HepG2 (cell line): ENCODE results near the gene SMAD2. TPM values are rescaled to one million over a fixed set of nuclear protein-coding genes. Genes with fewer than 3 reads are reported as not detected.

Experiments
- HNRNPL ChIP-seq: fragments of 200-400 bp; formaldehyde crosslinking; IDR thresholded peaks from 2 replicates; pipeline ENCODE4 v1.6.1; 2017; ENCODE audit warnings: mild to moderate bottlenecking, low read depth, low read length
- IRF2 ChIP-seq: IDR thresholded peaks from 2 replicates; pipeline ENCODE4 v1.6.1; 2018; ENCODE audit warnings: missing genetic modification reagents, missing compliant biosample characterization
- KDM2A ChIP-seq: sonication (generic); formaldehyde crosslinking; IDR thresholded peaks from 2 replicates; pipeline ENCODE4 v1.4.0; 2020; ENCODE audit warnings: low read depth, missing genetic modification reagents, borderline replicate concordance
- MXD3 ChIP-seq: IDR thresholded peaks from 2 replicates; pipeline ENCODE4 v1.6.1; 2016; ENCODE audit warnings: mild to moderate bottlenecking, missing biosample characterization, missing genetic modification reagents
- NONO ChIP-seq, 2 experiments: fragments of 450-650 bp in 1 of 2; sonication (generic) in 1 of 2; formaldehyde crosslinking in 1 of 2; IDR thresholded peaks in 1 of 2; conservative IDR thresholded peaks in 1 of 2; 2 replicates each; pipeline versions ENCODE4 v1.6.1 to v1.8.0; 2017 to 2022; ENCODE audit warnings: mild to moderate bottlenecking in 1 of 2, missing genetic modification reagents in 1 of 2, moderate library complexity in 1 of 2
- PBX2 ChIP-seq: IDR thresholded peaks from 2 replicates; pipeline ENCODE4 v1.6.1; 2016; ENCODE audit warnings: control low read depth
- PHB2 ChIP-seq: fragments of 450-650 bp; IDR thresholded peaks from 2 replicates; pipeline ENCODE4 v1.6.1; 2018; ENCODE audit not compliant: partially characterized antibody
- RFXANK ChIP-seq: IDR thresholded peaks from 2 replicates; pipeline ENCODE4 v1.6.1; 2016
- SKIL ChIP-seq: sonication (generic); formaldehyde crosslinking; IDR thresholded peaks from 2 replicates; pipeline ENCODE4 v1.8.0; 2022; ENCODE audit warnings: missing genetic modification reagents, mild to moderate bottlenecking, moderate library complexity, borderline replicate concordance
- TAF1 ChIP-seq: sonication (generic); formaldehyde crosslinking; IDR thresholded peaks from 2 replicates; pipeline ENCODE4 v1.4.0; 2020; ENCODE audit warnings: missing genetic modification reagents
- ZBTB2 ChIP-seq: sonication (generic); formaldehyde crosslinking; IDR thresholded peaks from 2 replicates; pipeline ENCODE4 v1.8.0; 2022; ENCODE audit warnings: low read depth, missing genetic modification reagents
- ZFX ChIP-seq: sonication (generic); formaldehyde crosslinking; IDR thresholded peaks from 2 replicates; pipeline ENCODE4 v1.4.0; 2020; ENCODE audit warnings: mild to moderate bottlenecking, low read depth, missing genetic modification reagents, moderate library complexity
- ZKSCAN5 ChIP-seq: sonication (generic); formaldehyde crosslinking; IDR thresholded peaks from 2 replicates; pipeline ENCODE4 v1.5.1; 2020; ENCODE audit warnings: mild to moderate bottlenecking, missing genetic modification reagents
- ZNF136 ChIP-seq: sonication (generic); formaldehyde crosslinking; IDR thresholded peaks from 2 replicates; pipeline ENCODE4 v1.8.1; 2022; ENCODE audit warnings: low read depth, mild to moderate bottlenecking, moderate library complexity, missing genetic modification reagents
- ZNF225 ChIP-seq: sonication (generic); formaldehyde crosslinking; IDR thresholded peaks from 2 replicates; pipeline ENCODE4 v1.4.0; 2020; ENCODE audit warnings: mild to moderate bottlenecking, missing genetic modification reagents
- ZNF256 ChIP-seq: sonication (generic); formaldehyde crosslinking; conservative IDR thresholded peaks from 2 replicates; pipeline ENCODE4 v1.4.0; 2020; ENCODE audit warnings: missing genetic modification reagents
- ZNF772 ChIP-seq: sonication (generic); formaldehyde crosslinking; IDR thresholded peaks from 2 replicates; pipeline ENCODE4 v1.5.0; 2020; ENCODE audit warnings: mild to moderate bottlenecking, missing genetic modification reagents
- ZNF776 ChIP-seq: sonication (generic); formaldehyde crosslinking; IDR thresholded peaks from 2 replicates; pipeline ENCODE4 v1.4.0; 2020; ENCODE audit warnings: mild to moderate bottlenecking, missing genetic modification reagents
- polyA plus RNA-seq, 8 experiments: library from polyadenylated mRNA; depleted of rRNA in 3 of 8; stranded (reverse) in 7 of 8; unstranded in 1 of 8; fragments of >200 nt; fragmentation: Illumina TruSeq in 4 of 8; extraction: Trizol in 4 of 8; gene quantifications; 2 replicates each; pipeline versions ENCODE4 v1.2.1 to v1.2.3, GENCODE V29; 2011 to 2016; ENCODE audit warnings: low read depth in 4 of 8, missing spikeins in 1 of 8, mixed read lengths in 1 of 8; ENCODE audit not compliant: insufficient read depth in 1 of 8
- total RNA-seq, 5 experiments: library from RNA; depleted of rRNA; stranded (reverse); fragments of >200 nt; fragmentation: Illumina TruSeq; extraction: Trizol; gene quantifications; 2 replicates each; pipeline ENCODE4 v1.2.3, GENCODE V29; 2016; ENCODE audit warnings: low read depth in 1 of 5
- TF ChIP-seq, protein P1 (sequence below): sonication (generic); formaldehyde crosslinking; IDR thresholded peaks from 2 replicates; pipeline ENCODE4 v1.8.0; 2022; ENCODE audit warnings: mild to moderate bottlenecking, missing genetic modification reagents, borderline replicate concordance
- TF ChIP-seq, protein P2 (sequence below), 2 experiments: sonication (generic) in 1 of 2; formaldehyde crosslinking in 1 of 2; IDR thresholded peaks; 2 replicates each; pipeline versions ENCODE4 v1.4.0 to v1.6.1; 2018 to 2020; ENCODE audit warnings: missing genetic modification reagents in 2 of 2, borderline replicate concordance in 1 of 2, low read depth in 1 of 2, mild to moderate bottlenecking in 1 of 2, missing biosample characterization in 1 of 2

Gene SMAD2
- total and polyA plus RNA-seq, 2 of the 13 experiments (the other 11 are each of a cell fraction or from before 2014, with no cell fraction given): 40.2 to 96.2 TPM

DNA sequence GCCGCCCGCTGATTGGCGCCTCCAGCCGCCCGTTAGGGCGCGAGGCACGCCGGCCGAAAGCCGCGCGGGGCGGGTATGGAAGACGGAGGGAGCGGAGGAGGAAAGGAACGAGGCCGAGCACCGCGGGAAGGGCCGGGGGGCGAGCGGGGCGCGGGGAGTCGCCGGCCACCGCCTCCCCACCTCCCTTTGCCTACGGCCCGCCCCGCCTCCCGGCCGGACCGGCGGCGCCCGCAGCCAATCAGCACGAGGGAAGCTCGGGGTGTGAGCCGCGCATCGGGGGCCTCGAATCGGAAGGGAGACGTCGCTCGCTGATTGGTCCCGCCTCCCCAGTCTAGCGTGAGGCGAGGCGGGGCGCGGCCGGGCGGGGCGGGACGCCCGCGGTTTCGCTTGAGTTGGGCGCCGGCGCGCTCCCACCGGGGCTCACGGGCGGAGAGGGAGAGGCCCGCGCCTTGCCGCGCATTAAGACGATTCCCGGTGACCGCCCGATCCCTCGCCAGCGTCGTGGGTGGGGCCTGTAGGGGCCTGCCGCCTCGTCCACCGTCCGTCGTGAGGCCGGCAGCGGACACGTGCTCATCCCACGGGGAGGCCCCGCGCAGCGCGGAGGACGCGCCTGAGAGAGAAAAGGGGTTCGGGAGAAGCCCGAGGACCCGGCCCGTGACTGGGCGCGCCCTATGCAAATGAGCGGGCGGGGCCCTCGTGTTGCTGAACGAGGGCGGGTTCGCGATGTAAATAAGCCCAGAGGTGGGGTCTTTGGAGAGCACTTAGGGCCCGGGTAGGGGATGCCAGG is 665 bp upstream of the SMAD2 start (continued):
- no peak for TF ChIP-seq PHB2
- no peak for TF ChIP-seq ZKSCAN5 (CRISPR knock-in tag)
- TF ChIP-seq ZNF772 (CRISPR knock-in tag): peak; percentile 83; the same call in 1 of the 2 replicates
- peak; percentile 27; the same call in 1 of the 2 replicates for TF ChIP-seq IRF2
- no peak for TF ChIP-seq NONO (IDR thresholded peaks at IDR 0.05)
- peak; percentile 88 for TF ChIP-seq NONO (CRISPR knock-in tag; conservative IDR thresholded peaks at IDR 0.05)
- TF ChIP-seq ZNF776 (CRISPR knock-in tag): peak; percentile 84
- peak; percentile 81 for TF ChIP-seq PBX2 (CRISPR knock-in tag)
- TF ChIP-seq, protein P1, sequence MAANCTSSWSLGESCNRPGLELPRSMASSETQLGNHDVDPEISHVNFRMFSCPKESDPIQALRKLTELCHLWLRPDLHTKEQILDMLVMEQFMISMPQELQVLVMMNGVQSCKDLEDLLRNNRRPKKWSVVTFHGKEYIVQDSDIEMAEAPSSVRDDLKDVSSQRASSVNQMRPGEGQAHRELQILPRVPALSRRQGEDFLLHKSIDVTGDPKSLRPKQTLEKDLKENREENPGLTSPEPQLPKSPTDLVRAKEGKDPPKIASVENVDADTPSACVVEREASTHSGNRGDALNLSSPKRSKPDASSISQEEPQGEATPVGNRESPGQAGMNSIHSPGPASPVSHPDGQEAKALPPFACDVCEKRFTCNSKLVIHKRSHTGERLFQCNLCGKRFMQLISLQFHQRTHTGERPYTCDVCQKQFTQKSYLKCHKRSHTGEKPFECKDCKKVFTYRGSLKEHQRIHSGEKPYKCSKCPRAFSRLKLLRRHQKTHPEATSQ (CRISPR knock-in tag): no peak
- TF ChIP-seq HNRNPL: no peak
- peak; percentile 94 for TF ChIP-seq ZBTB2
- TF ChIP-seq, protein P2, sequence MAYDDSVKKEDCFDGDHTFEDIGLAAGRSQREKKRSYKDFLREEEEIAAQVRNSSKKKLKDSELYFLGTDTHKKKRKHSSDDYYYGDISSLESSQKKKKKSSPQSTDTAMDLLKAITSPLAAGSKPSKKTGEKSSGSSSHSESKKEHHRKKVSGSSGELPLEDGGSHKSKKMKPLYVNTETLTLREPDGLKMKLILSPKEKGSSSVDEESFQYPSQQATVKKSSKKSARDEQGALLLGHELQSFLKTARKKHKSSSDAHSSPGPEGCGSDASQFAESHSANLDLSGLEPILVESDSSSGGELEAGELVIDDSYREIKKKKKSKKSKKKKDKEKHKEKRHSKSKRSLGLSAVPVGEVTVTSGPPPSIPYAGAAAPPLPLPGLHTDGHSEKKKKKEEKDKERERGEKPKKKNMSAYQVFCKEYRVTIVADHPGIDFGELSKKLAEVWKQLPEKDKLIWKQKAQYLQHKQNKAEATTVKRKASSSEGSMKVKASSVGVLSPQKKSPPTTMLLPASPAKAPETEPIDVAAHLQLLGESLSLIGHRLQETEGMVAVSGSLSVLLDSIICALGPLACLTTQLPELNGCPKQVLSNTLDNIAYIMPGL (CRISPR knock-in tag; IDR thresholded peaks at IDR 0.05; ENCODE audit: borderline replicate concordance in 1 of 2, low read depth in 1 of 2): peak in 1 of 2 experiments; percentile 61; a peak in 1 of 4 replicates
- TF ChIP-seq TAF1: peak; percentile 68
- peak; percentile 90 for TF ChIP-seq ZNF256 (CRISPR knock-in tag)
- peak; percentile 70; the same call in 1 of the 2 replicates for TF ChIP-seq KDM2A (CRISPR knock-in tag)
- TF ChIP-seq RFXANK (CRISPR knock-in tag): no peak
- TF ChIP-seq ZNF225: peak; percentile 85; the same call in 1 of the 2 replicates
- TF ChIP-seq SKIL (CRISPR knock-in tag): 0 out of 2 replicates have a peak, but pooled peaks have one; percentile 38
- TF ChIP-seq ZNF136 (CRISPR knock-in tag): no peak
- peak; percentile 94; the same call in 1 of the 2 replicates for TF ChIP-seq MXD3
- peak; percentile 93 for TF ChIP-seq ZFX (CRISPR knock-in tag)
